Measurements from ENCODE around the gene VIL1. TPM values are rescaled to one million over a fixed set of nuclear protein-coding genes. Genes with fewer than 3 reads are reported as not detected.

Gene VIL1
- total RNA-seq, 1 donor = not detected

GRCh38 chr2:218452079-218452478 lies 33.2 kb downstream of the VIL1 start:
- H3K4me2 ChIP-seq (ENCODE audit: insufficient read depth, low read length) = no peak overlapping the region
- no peaks in the 10 kb centered on the region for H4K20me1 ChIP-seq (ENCODE audit: insufficient read depth, low read length)
- no peak for TF ChIP-seq CTCF (IDR thresholded peaks at IDR 0.05; ENCODE audit: extremely low read depth, low read depth, low read length)
- H3K27me3 ChIP-seq (ENCODE audit: insufficient read depth, low read length) = no peaks in the 10 kb centered on the region
- H3K27ac ChIP-seq (ENCODE audit: low read depth, low read length) = no peak overlapping the region
- no peaks in the 10 kb centered on the region for H3K79me2 ChIP-seq (ENCODE audit: insufficient read depth, low read length)
- H3K36me3 ChIP-seq (ENCODE audit: insufficient read depth, low read length) = peaks cover 13% of the 10 kb centered on the region
- no peaks in the 10 kb centered on the region for H3K9me3 ChIP-seq (ENCODE audit: low read depth, low read length)
- H3K4me3 ChIP-seq (ENCODE audit: insufficient read depth, low read length) = no peak overlapping the region
- no peak for DNase-seq (ENCODE audit: insufficient read length, low spot score, missing footprints)
- H2AFZ ChIP-seq (ENCODE audit: low read length) = no peak overlapping the region
- no peaks in the 10 kb centered on the region for H3K4me1 ChIP-seq (ENCODE audit: insufficient read depth, low read length)

DNA sequence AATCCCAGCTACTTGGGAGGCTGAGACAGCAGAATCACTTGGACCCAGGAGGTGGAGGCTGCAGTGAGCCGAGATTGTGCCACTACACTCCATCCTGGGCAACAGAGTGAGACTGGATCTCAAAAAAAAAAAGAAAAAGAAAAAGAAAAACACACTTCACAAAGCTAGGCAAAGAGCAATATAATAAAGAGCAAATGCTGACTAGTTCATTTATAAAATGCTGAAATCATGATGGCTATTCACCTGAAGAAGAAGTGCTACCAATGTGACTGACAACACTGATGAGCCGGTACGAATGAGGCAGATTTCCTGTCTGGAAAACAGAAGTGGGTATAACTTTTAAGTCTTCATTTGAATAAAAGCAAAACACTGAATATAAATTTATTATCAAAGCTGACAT lies 37.9 kb downstream of the VIL1 start:
- no peaks in the 10 kb centered on the region for H3K27me3 ChIP-seq (ENCODE audit: insufficient read depth, low read length)
- no peak for TF ChIP-seq CTCF (IDR thresholded peaks at IDR 0.05; ENCODE audit: extremely low read depth, low read depth, low read length)
- no peaks in the 10 kb centered on the region for H4K20me1 ChIP-seq (ENCODE audit: insufficient read depth, low read length)
- H2AFZ ChIP-seq (ENCODE audit: low read length) = no peak overlapping the region
- H3K4me2 ChIP-seq (ENCODE audit: insufficient read depth, low read length) = no peak overlapping the region
- H3K36me3 ChIP-seq (ENCODE audit: insufficient read depth, low read length) = peaks cover 13% of the 10 kb centered on the region
- H3K27ac ChIP-seq (ENCODE audit: low read depth, low read length) = no peak overlapping the region
- no peaks in the 10 kb centered on the region for H3K79me2 ChIP-seq (ENCODE audit: insufficient read depth, low read length)
- H3K4me1 ChIP-seq (ENCODE audit: insufficient read depth, low read length) = no peaks in the 10 kb centered on the region
- no peak overlapping the region for H3K4me3 ChIP-seq (ENCODE audit: insufficient read depth, low read length)
- no peak for DNase-seq (ENCODE audit: insufficient read length, low spot score, missing footprints)
- H3K9me3 ChIP-seq (ENCODE audit: low read depth, low read length) = no peaks in the 10 kb centered on the region

DNA sequence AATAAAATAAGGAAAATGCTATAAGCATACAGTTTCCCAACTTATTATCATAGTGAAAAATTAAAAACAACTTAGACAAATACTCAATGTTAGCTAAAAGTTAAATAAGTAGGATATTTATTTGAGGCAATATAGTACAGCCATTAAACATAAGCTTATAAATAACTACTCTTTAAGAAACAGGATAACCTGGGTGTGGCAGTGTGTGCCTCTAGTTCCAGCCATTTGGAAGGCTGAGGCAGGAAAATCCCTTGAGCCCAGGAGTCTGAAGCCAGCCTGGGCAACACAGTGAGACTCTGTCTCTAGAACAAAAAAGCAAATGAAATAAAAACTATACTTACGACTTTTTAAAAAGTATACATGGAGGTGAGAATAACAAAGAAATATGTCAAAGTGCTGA lies 39.7 kb downstream of the VIL1 start:
- H3K36me3 ChIP-seq (ENCODE audit: insufficient read depth, low read length) = peaks cover 21% of the 10 kb centered on the region
- H3K4me2 ChIP-seq (ENCODE audit: insufficient read depth, low read length) = no peak overlapping the region
- H2AFZ ChIP-seq (ENCODE audit: low read length) = no peak overlapping the region
- no peak overlapping the region for H3K4me3 ChIP-seq (ENCODE audit: insufficient read depth, low read length)
- no peaks in the 10 kb centered on the region for H4K20me1 ChIP-seq (ENCODE audit: insufficient read depth, low read length)
- no peaks in the 10 kb centered on the region for H3K27me3 ChIP-seq (ENCODE audit: insufficient read depth, low read length)
- no peaks in the 10 kb centered on the region for H3K79me2 ChIP-seq (ENCODE audit: insufficient read depth, low read length)
- H3K9me3 ChIP-seq (ENCODE audit: low read depth, low read length) = no peaks in the 10 kb centered on the region
- no peak overlapping the region for H3K27ac ChIP-seq (ENCODE audit: low read depth, low read length)
- DNase-seq (ENCODE audit: insufficient read length, low spot score, missing footprints) = no peak
- no peak for TF ChIP-seq CTCF (IDR thresholded peaks at IDR 0.05; ENCODE audit: extremely low read depth, low read depth, low read length)
- H3K4me1 ChIP-seq (ENCODE audit: insufficient read depth, low read length) = no peaks in the 10 kb centered on the region

DNA sequence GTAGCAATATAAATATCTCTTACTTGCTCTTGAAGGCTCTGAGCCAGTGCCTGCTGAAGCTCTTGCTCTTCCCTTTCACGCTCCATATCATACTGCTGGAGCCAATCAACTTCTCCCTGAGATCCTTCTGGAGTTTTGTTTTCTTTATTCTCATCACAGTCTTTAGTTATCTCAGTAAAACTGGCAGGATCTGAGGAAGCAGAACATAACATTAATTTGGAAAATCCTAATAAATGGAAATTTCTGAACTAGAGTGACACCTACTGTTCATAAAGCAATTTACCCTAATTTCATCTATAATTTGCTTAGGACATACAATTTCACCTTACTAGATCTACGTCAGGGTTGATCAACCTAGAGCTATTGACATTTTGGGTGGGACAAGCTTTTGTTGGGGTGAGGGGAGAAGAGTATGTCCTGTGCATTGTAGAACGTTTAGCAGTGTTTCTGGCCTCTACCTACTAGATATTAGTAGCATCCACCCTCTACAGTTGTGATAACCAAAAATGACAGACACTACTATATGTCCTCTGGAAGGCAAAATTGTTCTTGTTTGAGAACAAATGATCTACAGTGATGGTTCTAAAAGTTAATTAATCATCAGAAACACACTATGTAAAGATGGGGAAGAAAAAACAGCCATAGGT lies 47.2 kb downstream of the VIL1 start:
- Histone ChIP-seq H2AFZ (ENCODE audit: low read length) (no peak overlapping the region), H3K4me1 (ENCODE audit: insufficient read depth, low read length) (no peaks in the 10 kb centered on the region), H3K4me3 (ENCODE audit: insufficient read depth, low read length) (no peak overlapping the region), H4K20me1 (ENCODE audit: insufficient read depth, low read length) (no peaks in the 10 kb centered on the region), H3K27me3 (ENCODE audit: insufficient read depth, low read length) (no peaks in the 10 kb centered on the region), H3K9me3 (ENCODE audit: low read depth, low read length) (no peaks in the 10 kb centered on the region), H3K4me2 (ENCODE audit: insufficient read depth, low read length) (no peak overlapping the region), H3K36me3 (ENCODE audit: insufficient read depth, low read length) (peaks cover 8% of the 10 kb centered on the region), H3K79me2 (ENCODE audit: insufficient read depth, low read length) (no peaks in the 10 kb centered on the region), H3K27ac (ENCODE audit: low read depth, low read length) (no peak overlapping the region)
- peak; percentile 53 for TF ChIP-seq CTCF (IDR thresholded peaks at IDR 0.05; ENCODE audit: extremely low read depth, low read depth, low read length)
- peak; percentile 77 for DNase-seq (ENCODE audit: insufficient read length, low spot score, missing footprints)
